Measurements from ENCODE around the gene PNRC1.

DNA sequence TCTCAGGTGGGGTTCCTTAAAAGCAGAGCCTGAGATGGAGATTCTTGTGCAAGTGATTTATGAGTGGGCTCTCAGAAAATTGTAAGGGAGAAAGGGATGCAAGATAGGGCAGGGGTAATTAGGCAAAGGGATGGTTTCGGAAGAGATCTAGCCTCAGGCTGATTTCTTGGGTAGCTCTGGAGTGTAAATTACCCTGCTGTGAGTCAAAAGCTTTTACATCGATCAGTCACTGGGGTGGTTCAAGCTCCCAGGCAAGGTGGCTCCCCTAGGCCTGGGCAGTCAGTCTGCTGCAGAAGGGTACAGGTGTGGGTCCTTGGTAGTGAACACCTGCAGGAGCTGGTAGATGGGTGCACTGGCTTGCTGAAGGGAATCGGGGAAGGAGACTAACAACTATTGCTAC lies 54.2 kb downstream of the PNRC1 start:
- TF ChIP-seq, protein P1, sequence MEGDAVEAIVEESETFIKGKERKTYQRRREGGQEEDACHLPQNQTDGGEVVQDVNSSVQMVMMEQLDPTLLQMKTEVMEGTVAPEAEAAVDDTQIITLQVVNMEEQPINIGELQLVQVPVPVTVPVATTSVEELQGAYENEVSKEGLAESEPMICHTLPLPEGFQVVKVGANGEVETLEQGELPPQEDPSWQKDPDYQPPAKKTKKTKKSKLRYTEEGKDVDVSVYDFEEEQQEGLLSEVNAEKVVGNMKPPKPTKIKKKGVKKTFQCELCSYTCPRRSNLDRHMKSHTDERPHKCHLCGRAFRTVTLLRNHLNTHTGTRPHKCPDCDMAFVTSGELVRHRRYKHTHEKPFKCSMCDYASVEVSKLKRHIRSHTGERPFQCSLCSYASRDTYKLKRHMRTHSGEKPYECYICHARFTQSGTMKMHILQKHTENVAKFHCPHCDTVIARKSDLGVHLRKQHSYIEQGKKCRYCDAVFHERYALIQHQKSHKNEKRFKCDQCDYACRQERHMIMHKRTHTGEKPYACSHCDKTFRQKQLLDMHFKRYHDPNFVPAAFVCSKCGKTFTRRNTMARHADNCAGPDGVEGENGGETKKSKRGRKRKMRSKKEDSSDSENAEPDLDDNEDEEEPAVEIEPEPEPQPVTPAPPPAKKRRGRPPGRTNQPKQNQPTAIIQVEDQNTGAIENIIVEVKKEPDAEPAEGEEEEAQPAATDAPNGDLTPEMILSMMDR (IDR thresholded peaks at IDR 0.05) = no peak
- TF ChIP-seq EZH2 (IDR thresholded peaks at IDR 0.05; ENCODE audit: borderline replicate concordance, insufficient read depth, low read depth, low read length, poor library complexity, severe bottlenecking) = no peak
